Left ventricle myocardium inferior (tissue), 1 donor: ENCODE data around the gene INTS14. TPM values are rescaled to one million over a fixed set of nuclear protein-coding genes. Genes with fewer than 3 reads are reported as not detected.
"Not testable (repeated sequence)": the region's sequence is repeated elsewhere in the genome, so short reads cannot be mapped to it uniquely, and the experiment has no call there.

Experiments
- DNase-seq: peaks from one replicate; pipeline ENCODE4 v3.0.0-alpha.2; 2020
- H3K27ac ChIP-seq: fragments of 200-600 bp; replicated peaks from 2 replicates; pipeline ENCODE4 v1.8.0; 2021
- H3K27me3 ChIP-seq: fragments of 200-600 bp; 2 replicates; pipeline ENCODE4 v1.8.0; 2021; ENCODE audit warnings: low read depth
- H3K36me3 ChIP-seq: fragments of 200-600 bp; 2 replicates; pipeline ENCODE4 v1.8.0; 2021
- H3K4me1 ChIP-seq: fragments of 200-600 bp; 2 replicates; pipeline ENCODE4 v1.8.0; 2021
- H3K4me3 ChIP-seq: fragments of 200-600 bp; 2 replicates; pipeline ENCODE4 v1.8.0; 2021; ENCODE audit warnings: mild to moderate bottlenecking, moderate library complexity
- H3K9me3 ChIP-seq: fragments of 200-600 bp; replicated peaks from 2 replicates; pipeline ENCODE4 v1.8.0; 2021
- CTCF ChIP-seq: fragments of 200-600 bp; IDR thresholded peaks from 2 replicates; pipeline ENCODE4 v1.8.0; 2021; ENCODE audit warnings: antibody characterized with exemption, mild to moderate bottlenecking, borderline replicate concordance
- intact Hi-C: fragments of 100-400 bp; cut with micrococcal nuclease; formaldehyde crosslinking; loops from one replicate; pipeline ENCODE4 v1.11.0; 2022
- total RNA-seq: library from RNA; stranded (reverse); fragmentation: NEBNext Ultra II Directional; extraction: Animal tissue kit (Norgen Biotek cat#: 25700); gene quantifications from one replicate; pipeline ENCODE4 v1.2.1, GENCODE V29; 2021
- donor health status: DM: no; HTN: yes; CAD: no; lungs with severe emphysema.

Gene INTS14
- total RNA-seq, 1 donor from 2014 or later, result 12.2 TPM

GRCh38 chr15:65621638-65622037, 10.7 kb upstream of the INTS14 start, which contains the start of gene SLC24A1:
TSS of gene SLC24A1 (plus strand) at chr15:65621938. CDS start at chr15:65624081, 2,143 bp downstream.
- Histone ChIP-seq H3K27ac (no peak within 1 kb of the TSS), H3K36me3 (peaks cover 16% of the 10 kb centered on the region), H3K9me3 (no peaks in the 10 kb centered on the region), H3K27me3 (no peaks in the 10 kb centered on the region), H3K4me3 (no peak within 1 kb of the TSS), H3K4me1 (no peaks in the 10 kb centered on the region)
- intact Hi-C loops, result no loop called here
- TF ChIP-seq CTCF, result no peak
- DNase-seq, result no peak

- Histone ChIP-seq H3K9me3 (no peaks in the 10 kb centered on the region), H3K36me3 (peaks cover 16% of the 10 kb centered on the region), H3K27ac (no peak overlapping the region), H3K4me3 (no peak overlapping the region), H3K4me1 (no peaks in the 10 kb centered on the region), H3K27me3 (no peaks in the 10 kb centered on the region)
- TF ChIP-seq CTCF, result no peak
- DNase-seq, result no peak
- intact Hi-C loops, result no loop called here
Measured at GRCh38 chr15:65620833-65621232, 9.9 kb upstream of the INTS14 start.

- no peak overlapping the region for H3K27ac ChIP-seq
- TF ChIP-seq CTCF, result no peak
- no peak overlapping the region for H3K4me3 ChIP-seq
- no peaks in the 10 kb centered on the region for H3K4me1 ChIP-seq
- intact Hi-C loops, result no loop called here
- peaks cover 7% of the 10 kb centered on the region for H3K36me3 ChIP-seq
- H3K9me3 ChIP-seq, result no peaks in the 10 kb centered on the region
- no peak for DNase-seq
- no peaks in the 10 kb centered on the region for H3K27me3 ChIP-seq
Measured at GRCh38 chr15:65619626-65620290, 8.8 kb upstream of the INTS14 start.

- Histone ChIP-seq H3K9me3 (no peaks in the 10 kb centered on the region), H3K4me1 (no peaks in the 10 kb centered on the region), H3K36me3 (no peaks in the 10 kb centered on the region), H3K4me3 (no peak overlapping the region), H3K27me3 (no peaks in the 10 kb centered on the region), H3K27ac (no peak overlapping the region)
- TF ChIP-seq CTCF, result no peak
- DNase-seq, result no peak
- intact Hi-C loops, result no loop called here
Measured at GRCh38 chr15:65618560-65619109, 7.7 kb upstream of the INTS14 start.

GRCh38 chr15:65615887-65616286, 5.0 kb upstream of the INTS14 start:
- H3K4me3 ChIP-seq, intact Hi-C loops, H3K27me3 ChIP-seq, H3K36me3 ChIP-seq, DNase-seq, H3K27ac ChIP-seq, H3K9me3 ChIP-seq: not testable (repeated sequence)
- H3K4me1 ChIP-seq, result peaks cover 15% of the 10 kb centered on the region
